DMS153 (cell line): ENCODE measurements around the gene DAZ1.
"Not testable (repeated sequence)": the region's sequence is repeated elsewhere in the genome, so short reads cannot be mapped to it uniquely, and the experiment has no call there.

ENCODE experiments used
- DNase-seq: peaks from one replicate; lab custom pipeline; 2025; lab: John Stamatoyannopoulos, UW

DAZ1 gene

GRCh38 chrY:23198908-23199307, at the start of gene DAZ1:
DAZ1 (minus strand) TSS chrY:23199008; CDS start chrY:23198800, 208 bp downstream.
- not testable (repeated sequence) for DNase-seq

GRCh38 chrY:23219233-23219632, 20.4 kb upstream of the DAZ1 start, which contains the start of gene DAZ2:
DAZ2 (plus strand) TSS chrY:23219533; CDS start chrY:23219741, 208 bp downstream.
- DNase-seq = not testable (repeated sequence)

GRCh38 chrY:23210681-23211080, 11.9 kb upstream of the DAZ1 start:
- not testable (repeated sequence) for DNase-seq

GRCh38 chrY:23209802-23210495, 11.1 kb upstream of the DAZ1 start:
- DNase-seq = not testable (repeated sequence)

GRCh38 chrY:23207455-23207854, 8.6 kb upstream of the DAZ1 start:
- DNase-seq = not testable (repeated sequence)
